Activated T-cell treated with anti-CD3 and anti-CD28 coated beads, Interleukin-2, amount 50 U/mL, for 72 hours (primary cell): Measurements from ENCODE around the gene SDK1. TPM values are rescaled to one million over a fixed set of nuclear protein-coding genes. Genes with fewer than 3 reads are reported as not detected.
"Not testable (repeated sequence)": the region's sequence is repeated elsewhere in the genome, so short reads cannot be mapped to it uniquely, and the experiment has no call there.

Source experiments
- ATAC-seq, 2 donors: fragments of 150-1000 bp; cut with Tn5 transposase; replicated peaks in 1 of 2; 2 replicates each; pipeline ENCODE4 v1.10.0; 2021; ENCODE audit warnings: moderate library complexity in 2 of 2, mild to moderate bottlenecking in 1 of 2
- DNase-seq, 2 donors: peaks; one replicate each; pipeline ENCODE4 v3.0.0; 2021 to 2022; ENCODE audit warnings: mixed read lengths in 1 of 2
- H3K27ac Mint-ChIP-seq: one replicate; pipeline ENCODE4 v1.8.0; 2022; ENCODE audit warnings: mild to moderate bottlenecking, moderate library complexity, mixed read lengths
- H3K27me3 Mint-ChIP-seq: one replicate; pipeline ENCODE4 v1.8.0; 2022; ENCODE audit warnings: low read depth, mixed read lengths
- H3K36me3 Mint-ChIP-seq, 2 donors: one replicate each; pipeline ENCODE4 v1.8.0; 2022; ENCODE audit warnings: mixed read lengths in 2 of 2, mild to moderate bottlenecking in 1 of 2; ENCODE audit not compliant: insufficient read depth in 2 of 2
- H3K4me1 Mint-ChIP-seq: one replicate; pipeline ENCODE4 v1.8.0; 2022; ENCODE audit warnings: low read depth, mixed read lengths
- H3K4me3 Mint-ChIP-seq, 2 donors: one replicate each; pipeline ENCODE4 v1.8.0; 2022; ENCODE audit warnings: mild to moderate bottlenecking in 2 of 2, mixed read lengths in 2 of 2, moderate library complexity in 2 of 2
- H3K9me3 Mint-ChIP-seq, 2 donors: one replicate each; pipeline ENCODE4 v1.8.0; 2022; ENCODE audit warnings: mixed read lengths in 2 of 2
- total RNA-seq, 2 donors: library from RNA; stranded (reverse); gene quantifications; one replicate each; pipeline ENCODE4 v1.2.3, GENCODE V29; 2022

Gene SDK1
- total RNA-seq, 2 donors from 2014 or later = 6.1 to 6.3 TPM

- Mint-ChIP-seq H3K9me3 (peaks cover 12 to 13% of the 10 kb centered on the region in 2 donors), H3K27me3 (no peaks in the 10 kb centered on the region), H3K27ac (no peak overlapping the region), H3K4me1 (no peaks in the 10 kb centered on the region), H3K36me3 (peaks cover 0 to 4% of the 10 kb centered on the region in 2 donors), H3K4me3 (no peak overlapping the region)
- no peak for DNase-seq
- ATAC-seq = no peak
These were observed 944.9 kb downstream of the SDK1 start for GRCh38 chr7:4245866-4246470.

GRCh38 chr7:4246536-4246935, 945.5 kb downstream of the SDK1 start:
- ATAC-seq (no peak), DNase-seq (no peak)
- no peak overlapping the region for H3K4me3 Mint-ChIP-seq
- H3K4me1 Mint-ChIP-seq = no peaks in the 10 kb centered on the region
- peaks cover 0 to 4% of the 10 kb centered on the region in 2 donors for H3K36me3 Mint-ChIP-seq
- no peak overlapping the region for H3K27ac Mint-ChIP-seq
- peaks cover 12 to 13% of the 10 kb centered on the region in 2 donors for H3K9me3 Mint-ChIP-seq
- H3K27me3 Mint-ChIP-seq = no peaks in the 10 kb centered on the region

- peaks cover 0 to 4% of the 10 kb centered on the region in 2 donors for H3K36me3 Mint-ChIP-seq
- no peak overlapping the region for H3K4me3 Mint-ChIP-seq
- H3K4me1 Mint-ChIP-seq = no peaks in the 10 kb centered on the region
- no peaks in the 10 kb centered on the region for H3K27me3 Mint-ChIP-seq
- DNase-seq (no peak), ATAC-seq (no peak)
- peaks cover 12 to 13% of the 10 kb centered on the region in 2 donors for H3K9me3 Mint-ChIP-seq
- no peak overlapping the region for H3K27ac Mint-ChIP-seq
These were observed 946.2 kb downstream of the SDK1 start for GRCh38 chr7:4247106-4247876.

GRCh38 chr7:4248295-4248694, 947.2 kb downstream of the SDK1 start:
- Mint-ChIP-seq H3K4me3 (no peak overlapping the region), H3K27ac (no peak overlapping the region), H3K27me3 (no peaks in the 10 kb centered on the region), H3K4me1 (no peaks in the 10 kb centered on the region), H3K9me3 (peaks cover 12 to 13% of the 10 kb centered on the region in 2 donors), H3K36me3 (peaks cover 3 to 4% of the 10 kb centered on the region in 2 donors)
- no peak for DNase-seq
- ATAC-seq = no peak

GRCh38 chr7:4249241-4249640, 948.2 kb downstream of the SDK1 start:
- Mint-ChIP-seq H3K9me3 (peaks cover 14 to 17% of the 10 kb centered on the region in 2 donors), H3K4me1 (no peaks in the 10 kb centered on the region), H3K27me3 (no peaks in the 10 kb centered on the region), H3K27ac (no peak overlapping the region), H3K36me3 (peaks cover 3 to 4% of the 10 kb centered on the region in 2 donors), H3K4me3 (no peak overlapping the region)
- DNase-seq (no peak), ATAC-seq (no peak)

- peaks cover 8 to 10% of the 10 kb centered on the region in 2 donors for H3K9me3 Mint-ChIP-seq
These were observed 954.3 kb downstream of the SDK1 start for GRCh38 chr7:4255336-4255735.

GRCh38 chr7:4256286-4256685, 955.2 kb downstream of the SDK1 start:
- DNase-seq (no peak), ATAC-seq (no peak)
- Mint-ChIP-seq H3K36me3 (peaks cover 0 to 3% of the 10 kb centered on the region in 2 donors), H3K9me3 (peaks cover 8 to 10% of the 10 kb centered on the region in 2 donors), H3K27me3 (no peaks in the 10 kb centered on the region), H3K4me1 (no peaks in the 10 kb centered on the region), H3K4me3 (no peak overlapping the region), H3K27ac (no peak overlapping the region)

More at GRCh38 chr7:4255336-4255735, 954.3 kb downstream of the SDK1 start:
- no peaks in the 10 kb centered on the region for H3K27me3 Mint-ChIP-seq
- H3K36me3 Mint-ChIP-seq = peaks cover 0 to 3% of the 10 kb centered on the region in 2 donors
- no peak overlapping the region for H3K27ac Mint-ChIP-seq
- no peaks in the 10 kb centered on the region for H3K4me1 Mint-ChIP-seq
- no peak for ATAC-seq
- DNase-seq = no peak
- no peak overlapping the region for H3K4me3 Mint-ChIP-seq

- Mint-ChIP-seq H3K9me3 (peaks cover 8 to 10% of the 10 kb centered on the region in 2 donors), H3K27ac (no peak overlapping the region), H3K4me3 (no peak overlapping the region), H3K36me3 (peaks cover 0 to 3% of the 10 kb centered on the region in 2 donors), H3K4me1 (no peaks in the 10 kb centered on the region), H3K27me3 (no peaks in the 10 kb centered on the region)
- no peak for ATAC-seq
- no peak for DNase-seq
These were observed 956.4 kb downstream of the SDK1 start for GRCh38 chr7:4257146-4258111.

- not testable (repeated sequence) for DNase-seq, H3K4me3 Mint-ChIP-seq, H3K9me3 Mint-ChIP-seq, H3K27me3 Mint-ChIP-seq, H3K27ac Mint-ChIP-seq, H3K4me1 Mint-ChIP-seq, ATAC-seq, H3K36me3 Mint-ChIP-seq
These were observed 959.1 kb downstream of the SDK1 start for GRCh38 chr7:4260116-4260515.

- no peak overlapping the region for H3K27ac Mint-ChIP-seq
- no peak for DNase-seq
- no peaks in the 10 kb centered on the region for H3K27me3 Mint-ChIP-seq
- peaks cover 0 to 2% of the 10 kb centered on the region in 2 donors for H3K36me3 Mint-ChIP-seq
- no peaks in the 10 kb centered on the region for H3K4me1 Mint-ChIP-seq
- ATAC-seq = no peak
- H3K4me3 Mint-ChIP-seq = no peak overlapping the region
- H3K9me3 Mint-ChIP-seq = no peaks in the 10 kb centered on the region
These were observed 960.0 kb downstream of the SDK1 start for GRCh38 chr7:4260867-4261600.

GRCh38 chr7:4261601-4261960, 960.5 kb downstream of the SDK1 start:
- H3K36me3 Mint-ChIP-seq = peaks cover 0 to 2% of the 10 kb centered on the region in 2 donors
- no peak for ATAC-seq

GRCh38 chr7:4264206-4264605, 963.2 kb downstream of the SDK1 start:
- ATAC-seq, H3K27ac Mint-ChIP-seq, H3K9me3 Mint-ChIP-seq, H3K36me3 Mint-ChIP-seq, H3K4me1 Mint-ChIP-seq, H3K27me3 Mint-ChIP-seq, H3K4me3 Mint-ChIP-seq, DNase-seq: not testable (repeated sequence)

More at GRCh38 chr7:4261601-4261960, 960.5 kb downstream of the SDK1 start:
- Mint-ChIP-seq H3K4me3 (no peak overlapping the region), H3K27me3 (no peaks in the 10 kb centered on the region), H3K4me1 (no peaks in the 10 kb centered on the region), H3K27ac (no peak overlapping the region), H3K9me3 (no peaks in the 10 kb centered on the region)
- no peak for DNase-seq
